Stomach (tissue), 4 donors: Measurements from ENCODE around the gene ATAD1.

ENCODE experiments used
- CTCF ChIP-seq, 7 experiments: fragments of 450-650 bp in 4 of 7; fragments of 200-600 bp in 3 of 7; sonication (generic) in 3 of 7; IDR thresholded peaks; one replicate each; pipeline ENCODE4 v1.5.1; 2016 to 2019; ENCODE audit warnings: antibody characterized with exemption in 7 of 7, control low read depth in 2 of 7, mild to moderate bottlenecking in 1 of 7
- EP300 ChIP-seq: sonication (generic); formaldehyde crosslinking; IDR thresholded peaks from one replicate; pipeline ENCODE4 v1.6.1; 2017; ENCODE audit warnings: antibody characterized with exemption

- no peak for TF ChIP-seq EP300
- TF ChIP-seq CTCF (IDR thresholded peaks at IDR 0.05) = peak in 1 of 7 experiments; percentile 34
These were observed at the start of gene ATAD1 for GRCh38 chr10:87817609-87818504.
